IPS-NIHi7 (cell line): Measurements from ENCODE around the gene MSH3.

Source experiments
- DNase-seq: peaks from one replicate; pipeline ENCODE4 v3.0.0; 2012; ENCODE audit warnings: mixed read lengths; ENCODE audit errors: extremely low spot score

The MSH3 gene

DNA sequence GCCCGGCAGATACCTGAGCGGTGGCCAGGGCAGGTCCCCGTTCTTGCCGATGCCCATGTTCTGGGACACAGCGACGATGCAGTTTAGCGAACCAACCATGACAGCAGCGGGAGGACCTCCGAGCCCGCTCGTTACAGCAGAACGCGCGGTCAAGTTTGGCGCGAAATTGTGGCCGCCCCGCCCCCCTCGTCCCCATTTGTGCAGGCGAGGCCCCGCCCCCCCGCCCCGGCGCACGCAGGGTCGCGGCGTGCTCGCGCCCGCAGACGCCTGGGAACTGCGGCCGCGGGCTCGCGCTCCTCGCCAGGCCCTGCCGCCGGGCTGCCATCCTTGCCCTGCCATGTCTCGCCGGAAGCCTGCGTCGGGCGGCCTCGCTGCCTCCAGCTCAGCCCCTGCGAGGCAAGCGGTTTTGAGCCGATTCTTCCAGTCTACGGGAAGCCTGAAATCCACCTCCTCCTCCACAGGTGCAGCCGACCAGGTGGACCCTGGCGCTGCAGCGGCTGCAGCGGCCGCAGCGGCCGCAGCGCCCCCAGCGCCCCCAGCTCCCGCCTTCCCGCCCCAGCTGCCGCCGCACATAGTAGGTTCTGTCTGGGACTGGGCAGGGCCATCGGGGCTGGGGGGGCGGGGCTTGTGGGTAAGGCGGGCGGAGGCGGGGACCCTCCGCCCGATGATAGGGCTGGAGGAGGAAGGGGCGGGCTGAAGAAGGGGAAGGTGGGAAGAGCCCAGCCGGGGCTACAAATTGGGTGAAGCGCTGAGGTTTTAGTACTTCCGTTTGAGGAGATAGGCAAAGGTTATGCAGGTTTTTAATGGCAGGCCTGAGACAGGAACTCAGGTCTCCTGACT is at the start of gene MSH3, which contains the start of gene DHFR:
MSH3 (plus strand) TSS at position 262 of the 840 bp plus-strand sequence; CDS start at position 338, 76 bp downstream.
DHFR (minus strand) TSS at position 593 of the 840 bp plus-strand sequence; CDS start at position 99, 494 bp downstream.
- peak; percentile 97 for DNase-seq

DNA sequence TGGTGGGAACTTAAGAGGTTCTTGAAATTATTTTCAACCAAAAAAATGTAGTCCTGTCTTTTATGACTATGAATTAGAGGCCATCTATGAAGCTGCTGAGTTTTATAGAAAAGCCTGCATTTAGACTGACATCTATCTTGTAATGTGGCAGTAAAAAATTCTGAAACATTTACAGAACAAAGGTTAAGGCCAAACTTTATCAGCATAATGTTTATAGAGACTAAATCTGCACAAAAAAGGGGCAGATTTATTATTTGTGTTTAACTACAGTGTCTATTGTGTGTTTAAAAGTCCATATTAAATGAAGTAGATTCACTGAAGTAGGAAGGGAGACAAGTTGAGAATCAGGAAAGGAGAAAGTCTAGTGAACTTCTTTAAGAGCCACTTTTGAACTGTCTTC is 47.1 kb upstream of the MSH3 start:
- DNase-seq, result no peak

- DNase-seq, result no peak
Measured at GRCh38 chr5:80607832-80608231, 46.6 kb upstream of the MSH3 start.

DNA sequence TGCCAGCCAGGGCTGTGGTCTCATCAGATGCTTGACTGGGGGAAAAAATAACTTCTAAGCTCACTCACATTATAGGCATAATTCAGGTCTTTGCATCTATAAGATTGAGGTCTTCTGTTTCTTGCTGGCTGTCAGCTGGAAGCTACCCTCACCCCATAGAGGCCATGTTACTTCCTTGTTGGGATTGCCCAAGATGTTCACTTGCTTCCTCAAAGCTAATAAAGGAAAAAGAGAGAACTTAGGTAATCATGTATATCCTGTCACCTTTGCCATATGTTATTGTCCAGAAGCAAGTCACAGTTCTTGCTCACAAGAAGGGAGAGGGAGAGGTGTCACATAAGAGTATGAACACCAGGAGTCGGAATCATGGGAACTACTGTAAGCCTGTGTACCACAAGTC is 45.7 kb upstream of the MSH3 start:
- DNase-seq, result no peak

GRCh38 chr5:80609692-80610091 is 44.8 kb upstream of the MSH3 start:
- DNase-seq, result no peak

DNA sequence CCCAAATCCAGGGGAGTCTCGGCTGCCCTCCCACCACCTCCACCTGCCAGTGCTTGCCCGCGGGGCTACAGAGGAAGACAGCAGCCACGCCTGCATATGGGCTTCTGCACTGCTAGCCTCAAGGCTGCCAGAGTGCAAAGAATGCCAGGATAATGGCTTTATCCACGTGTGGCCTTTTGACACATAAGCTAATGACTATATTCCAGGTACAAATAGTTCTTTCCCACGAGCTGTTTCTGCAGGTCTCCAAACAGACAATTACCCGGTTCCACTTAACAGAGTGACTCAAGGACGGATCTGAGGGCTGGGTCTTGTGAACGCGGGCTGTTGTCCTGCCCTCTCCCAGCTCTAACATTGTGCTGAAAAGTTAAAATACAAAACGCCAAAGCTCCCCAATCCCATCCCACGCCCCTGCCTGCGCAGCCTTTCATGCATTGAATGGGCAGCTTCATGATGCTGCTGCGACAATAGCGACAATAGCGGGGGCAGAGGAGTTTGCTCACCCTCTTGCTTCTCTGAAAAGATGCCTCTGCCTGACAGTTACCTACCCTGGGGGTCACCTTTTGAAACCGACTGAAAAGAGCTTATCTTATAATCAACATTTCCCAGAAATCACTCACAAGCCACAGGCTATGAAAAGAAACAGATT is 39.1 kb upstream of the MSH3 start:
- DNase-seq, result no peak

DNA sequence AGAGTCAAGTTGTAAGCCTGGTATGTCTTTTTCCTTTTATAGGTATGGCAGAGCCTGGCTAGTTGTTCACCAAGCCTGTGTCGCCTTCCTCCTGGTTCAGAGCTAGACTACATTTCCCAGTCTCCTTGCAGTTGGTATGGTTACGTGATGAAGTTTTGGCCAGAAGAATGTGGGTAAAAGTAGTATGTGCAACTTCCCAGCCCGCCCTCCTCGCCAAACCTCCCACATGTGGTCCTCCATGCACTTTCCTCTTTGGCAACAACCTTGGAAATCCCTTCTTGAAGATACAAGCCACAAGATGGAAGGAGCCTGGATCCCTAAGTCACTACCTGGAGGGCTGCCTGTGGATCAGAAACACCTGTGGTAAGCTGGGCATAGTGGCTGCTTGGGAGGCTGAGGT is 36.0 kb upstream of the MSH3 start:
- no peak for DNase-seq

GRCh38 chr5:80619086-80619485 is 35.4 kb upstream of the MSH3 start:
- no peak for DNase-seq

GRCh38 chr5:80620211-80620610 is 34.2 kb upstream of the MSH3 start:
- no peak for DNase-seq

- no peak for DNase-seq
Measured at GRCh38 chr5:80622756-80623155, 31.7 kb upstream of the MSH3 start.

GRCh38 chr5:80623999-80624398 is 30.5 kb upstream of the MSH3 start:
- DNase-seq, result no peak

DNA sequence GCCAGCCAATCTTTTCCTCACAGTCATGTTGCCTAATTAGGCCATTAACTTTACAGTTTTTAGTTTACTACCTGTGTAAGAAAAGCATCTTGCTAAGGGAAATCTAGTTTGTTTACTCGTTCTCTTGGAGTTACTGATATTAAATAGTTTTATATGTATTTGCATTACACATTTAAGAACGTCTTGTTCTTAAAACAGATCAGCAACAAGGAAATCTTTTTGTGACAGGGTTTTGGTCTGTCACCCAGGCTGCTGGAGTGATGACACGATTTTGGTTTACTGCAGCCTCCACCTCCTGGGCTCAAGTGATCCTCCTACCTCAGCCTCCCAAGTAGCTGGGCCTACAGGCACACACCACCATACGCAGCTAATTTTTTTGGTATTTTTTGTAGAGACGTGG is 29.2 kb upstream of the MSH3 start:
- DNase-seq, result no peak

- DNase-seq, result no peak
Measured at GRCh38 chr5:80629281-80629680, 25.2 kb upstream of the MSH3 start.

- no peak for DNase-seq
Measured at GRCh38 chr5:80631278-80632259, 22.9 kb upstream of the MSH3 start.

DNA sequence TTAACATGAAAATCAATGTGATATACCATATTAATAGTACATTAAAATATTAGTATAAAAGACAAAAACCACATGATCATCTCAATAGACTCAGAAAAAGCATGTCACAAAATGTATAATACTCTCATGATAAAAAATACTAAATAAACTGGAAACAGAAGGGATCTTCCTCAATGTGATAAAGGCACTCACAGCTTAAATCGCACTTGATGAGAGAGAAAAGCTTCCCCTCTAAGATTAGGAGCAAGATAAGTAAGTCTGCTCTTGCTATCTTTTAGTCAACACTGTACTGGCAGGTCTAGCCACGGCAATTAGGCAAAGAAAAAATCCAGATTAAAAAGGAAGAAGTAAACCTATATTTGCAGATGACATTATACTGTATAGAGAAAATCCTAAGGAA is 21.8 kb upstream of the MSH3 start:
- DNase-seq, result no peak

DNA sequence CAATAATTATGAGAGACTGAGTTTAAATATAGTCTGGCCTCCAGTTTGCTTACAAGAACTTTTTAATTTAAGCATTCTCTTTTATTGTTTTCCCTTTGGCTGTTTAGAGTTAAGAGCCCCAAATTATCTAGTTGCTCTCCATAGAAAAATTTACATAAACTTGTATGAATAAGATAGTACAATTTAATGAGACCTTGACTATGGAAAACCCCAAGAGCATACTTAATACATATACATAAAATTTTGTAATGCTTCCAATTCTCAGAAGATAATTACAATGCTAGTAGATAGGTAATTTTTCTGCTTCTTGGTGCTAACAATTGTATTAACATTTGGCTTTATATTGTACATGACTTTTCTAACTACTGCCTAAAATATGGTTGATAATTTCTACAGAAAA is 20.3 kb upstream of the MSH3 start:
- no peak for DNase-seq

GRCh38 chr5:80641353-80641752 is 13.1 kb upstream of the MSH3 start:
- DNase-seq, result no peak

DNA sequence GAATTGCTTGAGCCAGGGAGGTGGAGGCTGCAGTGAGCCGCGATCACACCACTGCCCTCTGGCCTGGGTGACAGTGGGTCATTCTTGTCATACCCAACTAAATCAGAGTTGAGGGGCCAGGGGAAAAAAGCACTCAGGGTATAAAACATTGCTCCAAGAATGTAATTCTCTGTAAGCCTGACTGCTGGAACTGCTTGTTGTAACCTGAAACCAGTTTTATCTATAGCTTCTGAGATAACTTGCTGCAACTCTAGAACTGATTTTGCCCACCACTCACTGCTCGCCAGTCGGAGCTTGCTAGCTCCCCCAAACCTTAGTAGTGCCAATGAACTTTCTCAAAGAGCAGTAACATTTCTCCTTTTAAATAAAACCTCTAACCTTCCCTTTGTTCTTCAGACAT is 9.6 kb upstream of the MSH3 start:
- no peak for DNase-seq

- no peak for DNase-seq
Measured at GRCh38 chr5:80646926-80647325, 7.5 kb upstream of the MSH3 start.

DNA sequence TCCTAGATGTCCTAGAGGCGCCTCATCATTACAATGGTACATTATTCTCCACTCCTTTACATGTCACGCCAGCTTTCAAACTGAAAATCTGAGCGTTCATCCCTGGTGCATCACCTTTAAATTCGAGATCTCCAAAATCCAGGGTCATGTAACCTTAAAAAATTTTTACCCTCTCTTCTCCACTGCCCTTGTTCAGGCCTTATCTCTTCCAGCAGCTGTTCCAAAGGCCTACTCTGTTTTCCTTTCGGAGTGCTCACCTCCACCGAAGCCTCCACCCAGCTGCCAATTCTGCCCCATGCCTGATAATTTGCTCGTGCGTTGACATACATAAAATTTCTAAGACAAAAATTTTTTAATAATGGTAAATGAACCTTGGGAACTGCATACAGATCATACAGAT is 950 bp upstream of the MSH3 start:
- no peak for DNase-seq

- DNase-seq, result peak; percentile 29
Measured at GRCh38 chr5:80654054-80654390, 430 bp upstream of the MSH3 start.

- DNase-seq, result no peak
Measured at GRCh38 chr5:80655231-80655774, 851 bp downstream of the MSH3 start.
